Measurements from ENCODE around the gene AMPD3.

AMPD3 gene

GRCh38 chr11:10412266-10412665 lies 42.8 kb upstream of the AMPD3 start:
- H3K27ac ChIP-seq (ENCODE audit: low read length) = no peak overlapping the region
- H3K36me3 ChIP-seq (replicated peaks; ENCODE audit: low read depth, low read length) = no peaks in the 10 kb centered on the region
- H2AFZ ChIP-seq (ENCODE audit: low read depth, low read length) = no peak overlapping the region

GRCh38 chr11:10413268-10413667 lies 41.8 kb upstream of the AMPD3 start:
- no peaks in the 10 kb centered on the region for H3K4me1 ChIP-seq (ENCODE audit: low read length)
- no peaks in the 10 kb centered on the region for H3K36me3 ChIP-seq (replicated peaks; ENCODE audit: low read depth, low read length)
- no peak overlapping the region for H2AFZ ChIP-seq (ENCODE audit: low read depth, low read length)
- H3K9me3 ChIP-seq (ENCODE audit: insufficient read depth, low read length) = no peaks in the 10 kb centered on the region
- H3K9ac ChIP-seq (ENCODE audit: low read length) = no peak overlapping the region
- 0 out of 2 replicates have a peak, but pooled peaks cover 6% of the 10 kb centered on the region for H3K27me3 ChIP-seq (ENCODE audit: low read depth, low read length)
- no peak overlapping the region for H3K27ac ChIP-seq (ENCODE audit: low read length)
- no peaks in the 10 kb centered on the region for H4K20me1 ChIP-seq (ENCODE audit: insufficient read depth, low read length)
- no peak for TF ChIP-seq EZH2phosphoT487 (IDR thresholded peaks at IDR 0.05; ENCODE audit: low read depth)
- TF ChIP-seq, protein P1, sequence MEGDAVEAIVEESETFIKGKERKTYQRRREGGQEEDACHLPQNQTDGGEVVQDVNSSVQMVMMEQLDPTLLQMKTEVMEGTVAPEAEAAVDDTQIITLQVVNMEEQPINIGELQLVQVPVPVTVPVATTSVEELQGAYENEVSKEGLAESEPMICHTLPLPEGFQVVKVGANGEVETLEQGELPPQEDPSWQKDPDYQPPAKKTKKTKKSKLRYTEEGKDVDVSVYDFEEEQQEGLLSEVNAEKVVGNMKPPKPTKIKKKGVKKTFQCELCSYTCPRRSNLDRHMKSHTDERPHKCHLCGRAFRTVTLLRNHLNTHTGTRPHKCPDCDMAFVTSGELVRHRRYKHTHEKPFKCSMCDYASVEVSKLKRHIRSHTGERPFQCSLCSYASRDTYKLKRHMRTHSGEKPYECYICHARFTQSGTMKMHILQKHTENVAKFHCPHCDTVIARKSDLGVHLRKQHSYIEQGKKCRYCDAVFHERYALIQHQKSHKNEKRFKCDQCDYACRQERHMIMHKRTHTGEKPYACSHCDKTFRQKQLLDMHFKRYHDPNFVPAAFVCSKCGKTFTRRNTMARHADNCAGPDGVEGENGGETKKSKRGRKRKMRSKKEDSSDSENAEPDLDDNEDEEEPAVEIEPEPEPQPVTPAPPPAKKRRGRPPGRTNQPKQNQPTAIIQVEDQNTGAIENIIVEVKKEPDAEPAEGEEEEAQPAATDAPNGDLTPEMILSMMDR (IDR thresholded peaks at IDR 0.05; ENCODE audit: low read depth, low read length) = peak; percentile 67
- H3K79me2 ChIP-seq (ENCODE audit: low read length) = no peaks in the 10 kb centered on the region
- no peak overlapping the region for H3K4me3 ChIP-seq (ENCODE audit: low read length)
- no peak overlapping the region for H3K4me2 ChIP-seq (ENCODE audit: low read length)

More at GRCh38 chr11:10412266-10412665, 42.8 kb upstream of the AMPD3 start:
- Histone ChIP-seq H3K4me3 (ENCODE audit: low read length) (no peak overlapping the region), H3K4me1 (ENCODE audit: low read length) (no peaks in the 10 kb centered on the region), H3K4me2 (ENCODE audit: low read length) (no peak overlapping the region), H3K79me2 (ENCODE audit: low read length) (no peaks in the 10 kb centered on the region), H3K9me3 (ENCODE audit: insufficient read depth, low read length) (no peaks in the 10 kb centered on the region), H3K27me3 (ENCODE audit: low read depth, low read length) (0 out of 2 replicates have a peak, but pooled peaks cover 6% of the 10 kb centered on the region), H4K20me1 (ENCODE audit: insufficient read depth, low read length) (no peaks in the 10 kb centered on the region), H3K9ac (ENCODE audit: low read length) (no peak overlapping the region)
- TF ChIP-seq EZH2phosphoT487 (IDR thresholded peaks at IDR 0.05; ENCODE audit: low read depth) = no peak
- TF ChIP-seq, protein P1 (IDR thresholded peaks at IDR 0.05; ENCODE audit: low read depth, low read length) = no peak

DNA sequence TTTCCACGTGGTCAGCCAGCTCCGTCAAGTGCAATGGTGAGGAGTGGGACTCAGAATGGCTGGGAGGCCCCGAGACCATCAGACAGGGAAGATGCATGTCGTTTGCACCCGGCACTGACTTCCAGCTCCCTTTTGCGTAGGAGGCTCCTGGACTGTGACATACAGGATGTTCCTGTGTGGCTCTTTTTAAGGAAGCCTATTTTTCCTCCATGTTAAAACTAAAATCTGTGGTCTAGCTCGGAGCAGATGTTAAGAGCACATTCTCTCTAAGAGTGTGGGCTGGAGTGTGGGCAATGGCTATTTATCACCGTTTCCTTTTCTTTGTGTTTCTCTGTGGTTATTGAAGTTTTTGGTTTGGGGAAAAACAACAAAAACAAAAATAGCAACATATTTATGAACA lies 40.9 kb upstream of the AMPD3 start:
- H3K27me3 ChIP-seq (ENCODE audit: low read depth, low read length) = peaks cover 13% of the 10 kb centered on the region; the same call in 1 of the 2 replicates
- no peak overlapping the region for H3K4me3 ChIP-seq (ENCODE audit: low read length)
- TF ChIP-seq, protein P1 (IDR thresholded peaks at IDR 0.05; ENCODE audit: low read depth, low read length) = no peak
- no peak for TF ChIP-seq EZH2phosphoT487 (IDR thresholded peaks at IDR 0.05; ENCODE audit: low read depth)
- no peaks in the 10 kb centered on the region for H4K20me1 ChIP-seq (ENCODE audit: insufficient read depth, low read length)
- H3K4me2 ChIP-seq (ENCODE audit: low read length) = no peak overlapping the region
- no peaks in the 10 kb centered on the region for H3K79me2 ChIP-seq (ENCODE audit: low read length)
- no peak overlapping the region for H2AFZ ChIP-seq (ENCODE audit: low read depth, low read length)
- no peak overlapping the region for H3K27ac ChIP-seq (ENCODE audit: low read length)
- no peaks in the 10 kb centered on the region for H3K4me1 ChIP-seq (ENCODE audit: low read length)
- no peaks in the 10 kb centered on the region for H3K9me3 ChIP-seq (ENCODE audit: insufficient read depth, low read length)
- H3K9ac ChIP-seq (ENCODE audit: low read length) = no peak overlapping the region
- H3K36me3 ChIP-seq (replicated peaks; ENCODE audit: low read depth, low read length) = no peaks in the 10 kb centered on the region

GRCh38 chr11:10414659-10415058 lies 40.4 kb upstream of the AMPD3 start:
- no peak for TF ChIP-seq EZH2phosphoT487 (IDR thresholded peaks at IDR 0.05; ENCODE audit: low read depth)
- TF ChIP-seq, protein P1 (IDR thresholded peaks at IDR 0.05; ENCODE audit: low read depth, low read length) = no peak
- H3K9ac ChIP-seq (ENCODE audit: low read length) = no peak overlapping the region
- peaks cover 14% of the 10 kb centered on the region; the same call in 1 of the 2 replicates for H3K27me3 ChIP-seq (ENCODE audit: low read depth, low read length)
- no peak overlapping the region for H3K27ac ChIP-seq (ENCODE audit: low read length)
- no peak overlapping the region for H2AFZ ChIP-seq (ENCODE audit: low read depth, low read length)
- H3K4me2 ChIP-seq (ENCODE audit: low read length) = no peak overlapping the region
- H3K4me1 ChIP-seq (ENCODE audit: low read length) = no peaks in the 10 kb centered on the region
- H4K20me1 ChIP-seq (ENCODE audit: insufficient read depth, low read length) = no peaks in the 10 kb centered on the region
- H3K36me3 ChIP-seq (replicated peaks; ENCODE audit: low read depth, low read length) = no peaks in the 10 kb centered on the region
- no peak overlapping the region for H3K4me3 ChIP-seq (ENCODE audit: low read length)
- no peaks in the 10 kb centered on the region for H3K9me3 ChIP-seq (ENCODE audit: insufficient read depth, low read length)
- no peaks in the 10 kb centered on the region for H3K79me2 ChIP-seq (ENCODE audit: low read length)
